NCI-H2227 (cell line): ENCODE measurements around the gene IL13.

Source experiments
- DNase-seq: peaks from one replicate; lab custom pipeline; 2025; ENCODE audit not compliant: unreplicated experiment; lab: John Stamatoyannopoulos, UW

Gene IL13

GRCh38 chr5:132669966-132670882 lies 12.3 kb downstream of the IL13 start:
- no peak for DNase-seq

- no peak for DNase-seq
Measured at GRCh38 chr5:132671000-132671399, 13.0 kb downstream of the IL13 start.

- DNase-seq = no peak
Measured at GRCh38 chr5:132673488-132673887, 15.5 kb downstream of the IL13 start.

- no peak for DNase-seq
Measured at GRCh38 chr5:132673939-132674630, 16.1 kb downstream of the IL13 start, which contains the start of gene IL4. Gene IL4 (plus strand): TSS chr5:132673989. CDS start chr5:132674051, 62 bp downstream.

- no peak for DNase-seq
Measured at GRCh38 chr5:132674671-132675506, 16.9 kb downstream of the IL13 start.

GRCh38 chr5:132675936-132676689 lies 18.1 kb downstream of the IL13 start:
- DNase-seq = no peak

GRCh38 chr5:132677191-132677590 lies 19.2 kb downstream of the IL13 start:
- DNase-seq = no peak

GRCh38 chr5:132677682-132678400 lies 19.9 kb downstream of the IL13 start:
- DNase-seq = no peak

- no peak for DNase-seq
Measured at GRCh38 chr5:132678735-132679134, 20.8 kb downstream of the IL13 start.

GRCh38 chr5:132679166-132679565 lies 21.2 kb downstream of the IL13 start:
- DNase-seq = no peak

GRCh38 chr5:132679717-132680380 lies 21.9 kb downstream of the IL13 start:
- no peak for DNase-seq

GRCh38 chr5:132680780-132681475 lies 23.0 kb downstream of the IL13 start:
- DNase-seq = no peak

GRCh38 chr5:132681476-132681831 lies 23.5 kb downstream of the IL13 start:
- no peak for DNase-seq

GRCh38 chr5:132681983-132682382 lies 24.0 kb downstream of the IL13 start:
- no peak for DNase-seq

- DNase-seq = no peak
Measured at GRCh38 chr5:132684491-132684890, 26.5 kb downstream of the IL13 start.

GRCh38 chr5:132684922-132685720 lies 27.1 kb downstream of the IL13 start:
- no peak for DNase-seq

- DNase-seq = no peak
Measured at GRCh38 chr5:132686193-132686592, 28.2 kb downstream of the IL13 start.

GRCh38 chr5:132687995-132688394 lies 30.0 kb downstream of the IL13 start:
- no peak for DNase-seq
